ENCODE data around the gene IGFN1. TPM values are rescaled to one million over a fixed set of nuclear protein-coding genes. Genes with fewer than 3 reads are reported as not detected.

Gene IGFN1
- total and polyA plus RNA-seq, 2 of the 8 experiments (the other 6 are each of a cell fraction or from before 2014, with no cell fraction given) = not detected

GRCh38 chr1:201217146-201217545 lies 26.5 kb downstream of the IGFN1 start (continued):
- TF ChIP-seq SP4 (IDR thresholded peaks at IDR 0.05; ENCODE audit: low read length) = no peak
- TF ChIP-seq, protein P1, sequence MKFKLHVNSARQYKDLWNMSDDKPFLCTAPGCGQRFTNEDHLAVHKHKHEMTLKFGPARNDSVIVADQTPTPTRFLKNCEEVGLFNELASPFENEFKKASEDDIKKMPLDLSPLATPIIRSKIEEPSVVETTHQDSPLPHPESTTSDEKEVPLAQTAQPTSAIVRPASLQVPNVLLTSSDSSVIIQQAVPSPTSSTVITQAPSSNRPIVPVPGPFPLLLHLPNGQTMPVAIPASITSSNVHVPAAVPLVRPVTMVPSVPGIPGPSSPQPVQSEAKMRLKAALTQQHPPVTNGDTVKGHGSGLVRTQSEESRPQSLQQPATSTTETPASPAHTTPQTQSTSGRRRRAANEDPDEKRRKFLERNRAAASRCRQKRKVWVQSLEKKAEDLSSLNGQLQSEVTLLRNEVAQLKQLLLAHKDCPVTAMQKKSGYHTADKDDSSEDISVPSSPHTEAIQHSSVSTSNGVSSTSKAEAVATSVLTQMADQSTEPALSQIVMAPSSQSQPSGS (IDR thresholded peaks at IDR 0.05; ENCODE audit: low read length) = no peak
- TF ChIP-seq KDM5A (IDR thresholded peaks at IDR 0.05; ENCODE audit: low read length) = no peak
- no peak for TF ChIP-seq EP300 (IDR thresholded peaks at IDR 0.05; ENCODE audit: borderline replicate concordance in 1 of 2, low read depth in 2 of 2, low read length in 2 of 2)
- no peak for TF ChIP-seq BACH1 (IDR thresholded peaks at IDR 0.05; ENCODE audit: low read length)
- TF ChIP-seq, protein P2, sequence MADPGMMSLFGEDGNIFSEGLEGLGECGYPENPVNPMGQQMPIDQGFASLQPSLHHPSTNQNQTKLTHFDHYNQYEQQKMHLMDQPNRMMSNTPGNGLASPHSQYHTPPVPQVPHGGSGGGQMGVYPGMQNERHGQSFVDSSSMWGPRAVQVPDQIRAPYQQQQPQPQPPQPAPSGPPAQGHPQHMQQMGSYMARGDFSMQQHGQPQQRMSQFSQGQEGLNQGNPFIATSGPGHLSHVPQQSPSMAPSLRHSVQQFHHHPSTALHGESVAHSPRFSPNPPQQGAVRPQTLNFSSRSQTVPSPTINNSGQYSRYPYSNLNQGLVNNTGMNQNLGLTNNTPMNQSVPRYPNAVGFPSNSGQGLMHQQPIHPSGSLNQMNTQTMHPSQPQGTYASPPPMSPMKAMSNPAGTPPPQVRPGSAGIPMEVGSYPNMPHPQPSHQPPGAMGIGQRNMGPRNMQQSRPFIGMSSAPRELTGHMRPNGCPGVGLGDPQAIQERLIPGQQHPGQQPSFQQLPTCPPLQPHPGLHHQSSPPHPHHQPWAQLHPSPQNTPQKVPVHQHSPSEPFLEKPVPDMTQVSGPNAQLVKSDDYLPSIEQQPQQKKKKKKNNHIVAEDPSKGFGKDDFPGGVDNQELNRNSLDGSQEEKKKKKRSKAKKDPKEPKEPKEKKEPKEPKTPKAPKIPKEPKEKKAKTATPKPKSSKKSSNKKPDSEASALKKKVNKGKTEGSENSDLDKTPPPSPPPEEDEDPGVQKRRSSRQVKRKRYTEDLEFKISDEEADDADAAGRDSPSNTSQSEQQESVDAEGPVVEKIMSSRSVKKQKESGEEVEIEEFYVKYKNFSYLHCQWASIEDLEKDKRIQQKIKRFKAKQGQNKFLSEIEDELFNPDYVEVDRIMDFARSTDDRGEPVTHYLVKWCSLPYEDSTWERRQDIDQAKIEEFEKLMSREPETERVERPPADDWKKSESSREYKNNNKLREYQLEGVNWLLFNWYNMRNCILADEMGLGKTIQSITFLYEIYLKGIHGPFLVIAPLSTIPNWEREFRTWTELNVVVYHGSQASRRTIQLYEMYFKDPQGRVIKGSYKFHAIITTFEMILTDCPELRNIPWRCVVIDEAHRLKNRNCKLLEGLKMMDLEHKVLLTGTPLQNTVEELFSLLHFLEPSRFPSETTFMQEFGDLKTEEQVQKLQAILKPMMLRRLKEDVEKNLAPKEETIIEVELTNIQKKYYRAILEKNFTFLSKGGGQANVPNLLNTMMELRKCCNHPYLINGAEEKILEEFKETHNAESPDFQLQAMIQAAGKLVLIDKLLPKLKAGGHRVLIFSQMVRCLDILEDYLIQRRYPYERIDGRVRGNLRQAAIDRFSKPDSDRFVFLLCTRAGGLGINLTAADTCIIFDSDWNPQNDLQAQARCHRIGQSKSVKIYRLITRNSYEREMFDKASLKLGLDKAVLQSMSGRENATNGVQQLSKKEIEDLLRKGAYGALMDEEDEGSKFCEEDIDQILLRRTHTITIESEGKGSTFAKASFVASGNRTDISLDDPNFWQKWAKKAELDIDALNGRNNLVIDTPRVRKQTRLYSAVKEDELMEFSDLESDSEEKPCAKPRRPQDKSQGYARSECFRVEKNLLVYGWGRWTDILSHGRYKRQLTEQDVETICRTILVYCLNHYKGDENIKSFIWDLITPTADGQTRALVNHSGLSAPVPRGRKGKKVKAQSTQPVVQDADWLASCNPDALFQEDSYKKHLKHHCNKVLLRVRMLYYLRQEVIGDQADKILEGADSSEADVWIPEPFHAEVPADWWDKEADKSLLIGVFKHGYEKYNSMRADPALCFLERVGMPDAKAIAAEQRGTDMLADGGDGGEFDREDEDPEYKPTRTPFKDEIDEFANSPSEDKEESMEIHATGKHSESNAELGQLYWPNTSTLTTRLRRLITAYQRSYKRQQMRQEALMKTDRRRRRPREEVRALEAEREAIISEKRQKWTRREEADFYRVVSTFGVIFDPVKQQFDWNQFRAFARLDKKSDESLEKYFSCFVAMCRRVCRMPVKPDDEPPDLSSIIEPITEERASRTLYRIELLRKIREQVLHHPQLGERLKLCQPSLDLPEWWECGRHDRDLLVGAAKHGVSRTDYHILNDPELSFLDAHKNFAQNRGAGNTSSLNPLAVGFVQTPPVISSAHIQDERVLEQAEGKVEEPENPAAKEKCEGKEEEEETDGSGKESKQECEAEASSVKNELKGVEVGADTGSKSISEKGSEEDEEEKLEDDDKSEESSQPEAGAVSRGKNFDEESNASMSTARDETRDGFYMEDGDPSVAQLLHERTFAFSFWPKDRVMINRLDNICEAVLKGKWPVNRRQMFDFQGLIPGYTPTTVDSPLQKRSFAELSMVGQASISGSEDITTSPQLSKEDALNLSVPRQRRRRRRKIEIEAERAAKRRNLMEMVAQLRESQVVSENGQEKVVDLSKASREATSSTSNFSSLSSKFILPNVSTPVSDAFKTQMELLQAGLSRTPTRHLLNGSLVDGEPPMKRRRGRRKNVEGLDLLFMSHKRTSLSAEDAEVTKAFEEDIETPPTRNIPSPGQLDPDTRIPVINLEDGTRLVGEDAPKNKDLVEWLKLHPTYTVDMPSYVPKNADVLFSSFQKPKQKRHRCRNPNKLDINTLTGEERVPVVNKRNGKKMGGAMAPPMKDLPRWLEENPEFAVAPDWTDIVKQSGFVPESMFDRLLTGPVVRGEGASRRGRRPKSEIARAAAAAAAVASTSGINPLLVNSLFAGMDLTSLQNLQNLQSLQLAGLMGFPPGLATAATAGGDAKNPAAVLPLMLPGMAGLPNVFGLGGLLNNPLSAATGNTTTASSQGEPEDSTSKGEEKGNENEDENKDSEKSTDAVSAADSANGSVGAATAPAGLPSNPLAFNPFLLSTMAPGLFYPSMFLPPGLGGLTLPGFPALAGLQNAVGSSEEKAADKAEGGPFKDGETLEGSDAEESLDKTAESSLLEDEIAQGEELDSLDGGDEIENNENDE (IDR thresholded peaks at IDR 0.05; ENCODE audit: insufficient replicate concordance, low read length) = no peak

All from H1 (cell line).